Measurements from ENCODE around the gene RPS6KA2.

RPS6KA2 gene

GRCh38 chr6:166633732-166634535 lies 6.9 kb upstream of the RPS6KA2 start:
- no peak overlapping the region for H3K27ac ChIP-seq
- TF ChIP-seq ZFX (IDR thresholded peaks at IDR 0.05; ENCODE audit: borderline replicate concordance) (no peak), CTCF (IDR thresholded peaks at IDR 0.05) (no peak)

- TF ChIP-seq CTCF (IDR thresholded peaks at IDR 0.05): no peak
- TF ChIP-seq ZFX (IDR thresholded peaks at IDR 0.05; ENCODE audit: borderline replicate concordance): no peak
These were observed 5.7 kb upstream of the RPS6KA2 start for GRCh38 chr6:166632731-166633130.

GRCh38 chr6:166630462-166630861 lies 3.4 kb upstream of the RPS6KA2 start:
- no peak overlapping the region for H3K27ac ChIP-seq
- TF ChIP-seq ZFX (IDR thresholded peaks at IDR 0.05; ENCODE audit: borderline replicate concordance) (no peak), CTCF (IDR thresholded peaks at IDR 0.05) (no peak)

More at GRCh38 chr6:166632731-166633130, 5.7 kb upstream of the RPS6KA2 start:
- no peak overlapping the region for H3K27ac ChIP-seq

GRCh38 chr6:166629628-166630027 lies 2.6 kb upstream of the RPS6KA2 start:
- no peak overlapping the region for H3K27ac ChIP-seq
- no peak for TF ChIP-seq ZFX (IDR thresholded peaks at IDR 0.05; ENCODE audit: borderline replicate concordance)
- no peak for TF ChIP-seq CTCF (IDR thresholded peaks at IDR 0.05)

GRCh38 chr6:166627875-166628801 lies 1.1 kb upstream of the RPS6KA2 start:
- H3K27ac ChIP-seq: peak overlapping the region; percentile 57
- TF ChIP-seq ZFX (IDR thresholded peaks at IDR 0.05; ENCODE audit: borderline replicate concordance) (no peak), CTCF (IDR thresholded peaks at IDR 0.05) (no peak)

GRCh38 chr6:166626177-166627032 lies 646 bp downstream of the RPS6KA2 start:
- no peak overlapping the region for H3K27ac ChIP-seq
- TF ChIP-seq ZFX (IDR thresholded peaks at IDR 0.05; ENCODE audit: borderline replicate concordance) (no peak), CTCF (IDR thresholded peaks at IDR 0.05) (no peak)

All from 22Rv1 (cell line).